Stomach (tissue), 9 donors: ENCODE results near the gene USP7. TPM values are rescaled to one million over a fixed set of nuclear protein-coding genes. Genes with fewer than 3 reads are reported as not detected.
"Not testable (repeated sequence)": the region's sequence is repeated elsewhere in the genome, so short reads cannot be mapped to it uniquely, and the experiment has no call there.

Experiments
- DNase-seq, 2 donors: peaks; one replicate each; pipeline versions ENCODE4 v3.0.0 to v3.0.0-alpha.2; 2013 to 2019
- H3K27ac ChIP-seq, 5 donors: fragments of 200-600 bp in 4 of 5; sonication (generic) in 4 of 5; one replicate each; pipeline ENCODE4 v1.5.1; 2013 to 2019; ENCODE audit warnings: mild to moderate bottlenecking in 1 of 5, moderate library complexity in 1 of 5
- H3K27me3 ChIP-seq, 3 donors: fragments of 200-600 bp; sonication (generic); one replicate each; pipeline ENCODE4 v1.5.1; 2017 to 2019; ENCODE audit warnings: mixed run types in 1 of 3
- H3K36me3 ChIP-seq, 4 donors: fragments of 200-600 bp; sonication (generic); 1 replicate in 3 of 4; 2 replicates in 1 of 4; pipeline ENCODE4 v1.5.1; 2016 to 2019
- H3K4me1 ChIP-seq, 4 donors: fragments of 200-600 bp; sonication (generic); one replicate each; pipeline ENCODE4 v1.5.1; 2016 to 2019
- H3K4me3 ChIP-seq, 4 donors: fragments of 200-600 bp; sonication (generic) in 3 of 4; one replicate each; pipeline ENCODE4 v1.5.1; 2016 to 2019; ENCODE audit warnings: mild to moderate bottlenecking in 1 of 4
- H3K9me3 ChIP-seq, 4 donors: fragments of 200-600 bp; sonication (generic); one replicate each; pipeline ENCODE4 v1.5.1; 2016 to 2019
- CTCF ChIP-seq, 7 experiments: fragments of 450-650 bp in 4 of 7; fragments of 200-600 bp in 3 of 7; sonication (generic) in 3 of 7; IDR thresholded peaks; one replicate each; pipeline ENCODE4 v1.5.1; 2016 to 2019; ENCODE audit warnings: antibody characterized with exemption in 7 of 7, control low read depth in 2 of 7, mild to moderate bottlenecking in 1 of 7
- EP300 ChIP-seq: sonication (generic); formaldehyde crosslinking; IDR thresholded peaks from one replicate; pipeline ENCODE4 v1.6.1; 2017; ENCODE audit warnings: antibody characterized with exemption
- POLR2A ChIP-seq, 4 donors: fragments of 450-650 bp; IDR thresholded peaks; one replicate each; pipeline ENCODE4 v1.6.1; 2016; ENCODE audit warnings: antibody characterized with exemption in 4 of 4, control low read depth in 2 of 4, mild to moderate bottlenecking in 1 of 4, moderate library complexity in 1 of 4
- POLR2AphosphoS5 ChIP-seq, 3 donors: sonication (generic); formaldehyde crosslinking; IDR thresholded peaks; one replicate each; pipeline ENCODE4 v1.6.1; 2016; ENCODE audit warnings: antibody characterized with exemption in 3 of 3
- WGBS, 5 donors: extraction: QIAGEN DNeasy Blood & Tissue Kit in 3 of 5; methylation state at CpG; one replicate each; pipeline versions ENCODE4 v1.1.5 to v1.1.7; 2013 to 2018; 5-methylcytosine and 5-hydroxymethylcytosine counted together
- intact Hi-C: fragments of 100-400 bp; cut with DNase I; formaldehyde crosslinking; loops from one replicate; pipeline ENCODE4 v1.15.1; 2023; ENCODE audit warnings: low total_unique reads
- polyA plus RNA-seq, 3 donors: library from polyadenylated mRNA; stranded (reverse); fragments of 200-250 nt; gene quantifications; one replicate each; pipeline ENCODE4 v1.2.3, GENCODE V29; 2013
- total RNA-seq, 5 donors: library from RNA; depleted of rRNA; stranded (reverse); fragments of >200 nt; gene quantifications; one replicate each; pipeline versions ENCODE4 v1.1.0 to v1.2.3, GENCODE V29; 2014 to 2016
- donor health status: healthy with polysubstance abuse.
- donor health status: Bipolar disorder and iron deficiency.
- donor health status: healthy.

Gene USP7
- total and polyA plus RNA-seq, 8 donors = 19.3 to 171 (median 58.0) TPM

DNA sequence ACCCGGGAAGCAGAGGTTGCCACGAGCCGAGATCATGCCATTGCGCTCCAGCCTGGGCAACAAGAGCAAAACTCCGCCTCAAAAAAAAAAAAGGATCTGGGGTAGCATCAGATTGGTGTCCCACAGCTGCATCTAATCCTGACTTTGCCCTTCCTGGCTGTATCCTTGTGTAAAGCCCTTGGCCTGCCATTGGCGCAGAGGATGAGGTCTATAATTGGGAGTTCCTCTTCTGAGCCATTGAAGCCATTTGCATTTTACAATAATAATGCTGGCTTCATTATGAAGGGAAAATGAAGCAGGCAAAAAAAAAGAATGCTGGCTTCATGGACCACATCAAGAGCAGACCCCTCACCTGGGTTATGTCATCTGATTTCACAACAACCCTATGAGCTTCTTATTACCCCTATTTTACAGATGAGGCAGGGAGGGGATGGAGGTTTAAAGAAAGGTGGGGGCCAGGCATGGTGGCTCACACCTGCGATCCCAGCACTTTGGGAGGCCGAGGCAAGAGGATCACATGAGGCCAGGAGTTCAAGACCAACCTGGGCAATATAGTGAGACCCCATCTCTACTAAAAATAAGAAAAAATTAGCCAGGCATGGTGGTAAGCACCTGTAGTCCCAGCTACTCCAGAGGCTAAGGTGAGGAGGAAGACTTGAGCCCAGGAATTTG is 82.7 kb downstream of the USP7 start:
- Histone ChIP-seq H3K4me3 (no peak overlapping the region), H3K27me3 (peaks cover 0 to 30% (median 0%) of the 10 kb centered on the region in 3 donors), H3K4me1 (peaks cover 10 to 27% (median 26%) of the 10 kb centered on the region in 4 donors), H3K36me3 (no peaks in the 10 kb centered on the region), H3K27ac (no peak overlapping the region), H3K9me3 (no peaks in the 10 kb centered on the region)
- WGBS, 5 donors = 88 to 93% (median 91%) methylated on average over 8 of the region's 8 CpGs
- DNase-seq = no peak
- TF ChIP-seq EP300 = no peak
- TF ChIP-seq CTCF (IDR thresholded peaks at IDR 0.05) = no peak
- no peak for TF ChIP-seq POLR2A (IDR thresholded peaks at IDR 0.05)
- TF ChIP-seq POLR2AphosphoS5 (IDR thresholded peaks at IDR 0.05) = no peak
- intact Hi-C loops = loop anchor here (5.0 to 10.0 kb wide), 3 partner anchors 76 to 316 kb away; no protein-coding TSS in a partner anchor

DNA sequence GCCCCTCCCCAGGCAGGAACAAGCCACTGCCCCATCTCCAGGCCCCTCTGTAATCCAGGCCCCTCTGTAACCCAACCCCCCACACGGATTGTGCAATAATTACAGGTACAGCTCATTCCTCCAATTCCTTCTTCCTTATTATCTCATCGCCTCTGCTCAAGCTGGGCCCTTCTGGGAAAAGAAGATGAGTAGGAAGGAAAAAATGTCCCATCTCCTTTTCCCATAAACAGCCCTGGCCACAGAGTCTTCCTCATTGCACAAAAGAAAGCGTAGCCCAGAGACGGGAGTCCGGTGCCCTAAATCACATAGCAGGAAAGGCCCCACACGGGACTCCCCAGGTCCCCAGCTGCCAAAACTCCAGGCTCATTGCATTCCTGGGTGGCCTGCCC is 85.2 kb downstream of the USP7 start:
- Histone ChIP-seq H3K27me3 (peaks cover 0 to 17% (median 0%) of the 10 kb centered on the region in 3 donors), H3K4me1 (peaks cover 0 to 7% (median 6%) of the 10 kb centered on the region in 4 donors), H3K27ac (peak overlapping the region in 2 of 5 donors; percentile 31 to 38), H3K36me3 (no peaks in the 10 kb centered on the region), H3K4me3 (no peak overlapping the region), H3K9me3 (no peaks in the 10 kb centered on the region)
- intact Hi-C loops = loop anchor here (5.0 kb wide), 1 partner anchor 206 kb away; the partner anchor contains the start of gene ABAT
- DNase-seq = no peak
- WGBS, 5 donors = 63 to 80% (median 68%) methylated on average over 6 of the region's 6 CpGs
- no peak for TF ChIP-seq CTCF (IDR thresholded peaks at IDR 0.05)
- peak in 1 of 3 donors; percentile 32 for TF ChIP-seq POLR2AphosphoS5 (IDR thresholded peaks at IDR 0.05)

GRCh38 chr16:8877894-8878522 is 85.7 kb downstream of the USP7 start:
- WGBS, 5 donors = 61 to 63% (median 63%) methylated on average over 8 of the region's 8 CpGs
- intact Hi-C loops = loop anchor here (5.0 kb wide), 1 partner anchor 206 kb away; the partner anchor contains the start of gene ABAT
- Histone ChIP-seq H3K27me3 (peaks cover 0 to 15% (median 0%) of the 10 kb centered on the region in 3 donors), H3K27ac (peak overlapping the region in 2 of 5 donors; percentile 31 to 38), H3K9me3 (no peaks in the 10 kb centered on the region), H3K4me1 (peaks cover 0 to 7% (median 6%) of the 10 kb centered on the region in 4 donors), H3K4me3 (no peak overlapping the region), H3K36me3 (no peaks in the 10 kb centered on the region)
- DNase-seq = no peak
- TF ChIP-seq CTCF (IDR thresholded peaks at IDR 0.05) = no peak
- no peak for TF ChIP-seq EP300
- TF ChIP-seq POLR2AphosphoS5 (IDR thresholded peaks at IDR 0.05) = no peak
- no peak for TF ChIP-seq POLR2A (IDR thresholded peaks at IDR 0.05)

DNA sequence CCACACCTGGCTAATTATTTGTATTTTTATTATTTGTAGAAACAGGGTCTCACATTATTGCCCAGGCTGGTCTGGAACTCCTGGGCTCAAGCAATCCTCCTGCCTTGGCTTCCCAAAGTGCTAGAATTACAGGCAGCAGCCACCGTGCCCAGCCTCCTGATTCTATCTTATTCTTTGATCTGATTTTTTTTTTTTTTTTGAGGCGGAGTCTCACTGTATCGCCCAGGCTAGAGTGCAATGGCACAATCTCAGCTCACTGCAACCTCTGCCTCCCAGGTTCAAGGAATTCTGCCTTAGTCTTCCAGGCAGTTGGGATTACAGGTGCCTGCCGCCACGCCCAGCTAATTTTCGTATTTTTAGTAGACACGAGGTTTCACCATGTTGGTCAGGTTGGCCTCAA is 88.4 kb downstream of the USP7 start:
- H3K4me3 ChIP-seq, H3K27me3 ChIP-seq, H3K9me3 ChIP-seq, DNase-seq, H3K36me3 ChIP-seq, H3K27ac ChIP-seq: not testable (repeated sequence)
- peaks cover 0 to 19% (median 12%) of the 10 kb centered on the region in 4 donors for H3K4me1 ChIP-seq
- intact Hi-C loops = loop anchor here (5.0 kb wide), 1 partner anchor 203 kb away; the partner anchor contains the start of gene ABAT
- WGBS, 5 donors = 63 to 81% (median 69%) methylated on average over 7 of the region's 7 CpGs
